ENCODE results near the gene SMAP1.
A peak's percentile ranks its signal among the peaks of the same experiment; 100 is the strongest.

Gene SMAP1

GRCh38 chr6:70879496-70879895 is 211.8 kb downstream of the SMAP1 start:
- Histone ChIP-seq H3K4me2 (no peak overlapping the region), H3K4me1 (ENCODE audit: low read depth, poor library complexity, severe bottlenecking) (no peaks in the 10 kb centered on the region), H2AFZ (ENCODE audit: low read depth) (no peak overlapping the region), H3K4me3 (IDR thresholded peaks at IDR 0.05; ENCODE audit: insufficient read depth, low read depth, low read length) (no peak overlapping the region), H3K27me3 (ENCODE audit: insufficient read depth, low read depth) (no peaks in the 10 kb centered on the region), H4K20me1 (ENCODE audit: insufficient read depth) (no peaks in the 10 kb centered on the region), H3K9ac (no peak overlapping the region), H3K27ac (no peak overlapping the region), H3K36me3 (ENCODE audit: insufficient read depth) (no peaks in the 10 kb centered on the region), H3K79me2 (ENCODE audit: insufficient read depth, low read depth) (no peaks in the 10 kb centered on the region)
- no peak for TF ChIP-seq CTCF (conservative IDR thresholded peaks at IDR 0.05; ENCODE audit: low read depth, low read length)

- no peak overlapping the region for H2AFZ ChIP-seq (ENCODE audit: low read depth)
These were observed 216.6 kb downstream of the SMAP1 start for GRCh38 chr6:70884074-70884983.

GRCh38 chr6:70886071-70886470 is 218.4 kb downstream of the SMAP1 start:
- no peaks in the 10 kb centered on the region for H3K4me1 ChIP-seq (ENCODE audit: low read depth, poor library complexity, severe bottlenecking)
- no peaks in the 10 kb centered on the region for H3K36me3 ChIP-seq (ENCODE audit: insufficient read depth)
- H3K9ac ChIP-seq: no peak overlapping the region
- TF ChIP-seq CTCF (conservative IDR thresholded peaks at IDR 0.05; ENCODE audit: low read depth, low read length): no peak
- H3K4me2 ChIP-seq: no peak overlapping the region
- H4K20me1 ChIP-seq (ENCODE audit: insufficient read depth): no peaks in the 10 kb centered on the region
- no peak overlapping the region for H3K4me3 ChIP-seq (IDR thresholded peaks at IDR 0.05; ENCODE audit: insufficient read depth, low read depth, low read length)
- no peaks in the 10 kb centered on the region for H3K27me3 ChIP-seq (ENCODE audit: insufficient read depth, low read depth)
- no peak overlapping the region for H3K27ac ChIP-seq
- no peak overlapping the region for H2AFZ ChIP-seq (ENCODE audit: low read depth)
- H3K79me2 ChIP-seq (ENCODE audit: insufficient read depth, low read depth): no peaks in the 10 kb centered on the region

More at GRCh38 chr6:70884074-70884983, 216.6 kb downstream of the SMAP1 start:
- Histone ChIP-seq H3K27ac (no peak overlapping the region), H3K27me3 (ENCODE audit: insufficient read depth, low read depth) (no peaks in the 10 kb centered on the region), H3K4me1 (ENCODE audit: low read depth, poor library complexity, severe bottlenecking) (no peaks in the 10 kb centered on the region), H3K4me3 (IDR thresholded peaks at IDR 0.05; ENCODE audit: insufficient read depth, low read depth, low read length) (no peak overlapping the region), H3K79me2 (ENCODE audit: insufficient read depth, low read depth) (no peaks in the 10 kb centered on the region), H3K36me3 (ENCODE audit: insufficient read depth) (no peaks in the 10 kb centered on the region), H3K9ac (no peak overlapping the region), H3K4me2 (no peak overlapping the region), H4K20me1 (ENCODE audit: insufficient read depth) (no peaks in the 10 kb centered on the region)
- peak; percentile 90 for TF ChIP-seq CTCF (conservative IDR thresholded peaks at IDR 0.05; ENCODE audit: low read depth, low read length)

- no peaks in the 10 kb centered on the region for H4K20me1 ChIP-seq (ENCODE audit: insufficient read depth)
- no peak for TF ChIP-seq CTCF (conservative IDR thresholded peaks at IDR 0.05; ENCODE audit: low read depth, low read length)
These were observed 219.0 kb downstream of the SMAP1 start for GRCh38 chr6:70886661-70887060.

More at GRCh38 chr6:70886661-70887060, 219.0 kb downstream of the SMAP1 start:
- Histone ChIP-seq H3K4me1 (ENCODE audit: low read depth, poor library complexity, severe bottlenecking) (no peaks in the 10 kb centered on the region), H3K4me2 (no peak overlapping the region), H3K4me3 (IDR thresholded peaks at IDR 0.05; ENCODE audit: insufficient read depth, low read depth, low read length) (no peak overlapping the region), H3K27ac (no peak overlapping the region), H3K27me3 (ENCODE audit: insufficient read depth, low read depth) (no peaks in the 10 kb centered on the region), H3K79me2 (ENCODE audit: insufficient read depth, low read depth) (no peaks in the 10 kb centered on the region), H3K36me3 (ENCODE audit: insufficient read depth) (no peaks in the 10 kb centered on the region), H3K9ac (no peak overlapping the region), H2AFZ (ENCODE audit: low read depth) (no peak overlapping the region)
